ENCODE measurements around the gene EDIL3. TPM values are rescaled to one million over a fixed set of nuclear protein-coding genes. Genes with fewer than 3 reads are reported as not detected.

The EDIL3 gene
- total RNA-seq, 1 experiment from 2014 or later = 17.6 TPM

- POLR2A ChIA-PET = no interaction called here
- BruUV-seq (replicated peaks) = no TSS peak
- H3K27me3 ChIP-seq (ENCODE audit: control insufficient read depth, insufficient read depth, low read length) = no peaks in the 10 kb centered on the region
These were observed 125.2 kb downstream of the EDIL3 start for GRCh38 chr5:84259283-84260045.

GRCh38 chr5:84257061-84257460 lies 127.6 kb downstream of the EDIL3 start:
- in situ Hi-C loops (cut with HindIII; ENCODE audit: low pct_unique_long_range_greater_than_20kb, low sequenced_read_pairs) (no loop called here), intact Hi-C loops (cut with micrococcal nuclease; ENCODE audit: unreplicated experiment) (no loop called here)

More at GRCh38 chr5:84259283-84260045, 125.2 kb downstream of the EDIL3 start:
- H3K9me3 ChIP-seq (ENCODE audit: control insufficient read depth, insufficient read depth, low read depth, low read length) = no peaks in the 10 kb centered on the region
- no peaks in the 10 kb centered on the region for H3K36me3 ChIP-seq (ENCODE audit: control insufficient read depth, insufficient read depth, low read length)
- H3K4me1 ChIP-seq (ENCODE audit: control insufficient read depth, insufficient read depth, low read length) = no peaks in the 10 kb centered on the region
- H3K27ac ChIP-seq (ENCODE audit: low read length) = no peak overlapping the region
- DNase-seq (ENCODE audit: low read depth, low spot score) = no peak
- intact Hi-C loops (cut with micrococcal nuclease; ENCODE audit: unreplicated experiment) (no loop called here), in situ Hi-C loops (cut with HindIII; ENCODE audit: low pct_unique_long_range_greater_than_20kb, low sequenced_read_pairs) (no loop called here)
- CTCF ChIA-PET = no interaction called here
- TF ChIP-seq POLR2AphosphoS5 (IDR thresholded peaks at IDR 0.05; ENCODE audit: low read depth, low read length) (no peak), CTCF (IDR thresholded peaks at IDR 0.05) (no peak), TCF7L2 (IDR thresholded peaks at IDR 0.05; ENCODE audit: low read depth, low read length) (no peak), SIN3A (IDR thresholded peaks at IDR 0.05; ENCODE audit: borderline replicate concordance, insufficient read depth, low read depth, low read length) (no peak), REST (IDR thresholded peaks at IDR 0.05; ENCODE audit: insufficient read depth in 1 of 2, low read depth in 2 of 2, low read length in 1 of 2) (no peak)
- no peak overlapping the region for H3K4me3 ChIP-seq (ENCODE audit: low read depth in 2 of 2, low read length in 2 of 2)
- no peak for ATAC-seq

More at GRCh38 chr5:84257061-84257460, 127.6 kb downstream of the EDIL3 start:
- DNase-seq (ENCODE audit: low read depth, low spot score) (no peak), ATAC-seq (no peak)
- Histone ChIP-seq H3K9me3 (ENCODE audit: control insufficient read depth, insufficient read depth, low read depth, low read length) (no peaks in the 10 kb centered on the region), H3K27me3 (ENCODE audit: control insufficient read depth, insufficient read depth, low read length) (no peaks in the 10 kb centered on the region), H3K4me1 (ENCODE audit: control insufficient read depth, insufficient read depth, low read length) (no peaks in the 10 kb centered on the region), H3K27ac (ENCODE audit: low read length) (no peak overlapping the region), H3K36me3 (ENCODE audit: control insufficient read depth, insufficient read depth, low read length) (no peaks in the 10 kb centered on the region), H3K4me3 (ENCODE audit: low read depth in 2 of 2, low read length in 2 of 2) (no peak overlapping the region)
- no TSS peak for BruUV-seq (replicated peaks)
- TF ChIP-seq SIN3A (IDR thresholded peaks at IDR 0.05; ENCODE audit: borderline replicate concordance, insufficient read depth, low read depth, low read length) (no peak), POLR2AphosphoS5 (IDR thresholded peaks at IDR 0.05; ENCODE audit: low read depth, low read length) (no peak), TCF7L2 (IDR thresholded peaks at IDR 0.05; ENCODE audit: low read depth, low read length) (no peak), CTCF (IDR thresholded peaks at IDR 0.05) (no peak)
- ChIA-PET POLR2A (no interaction called here), CTCF (no interaction called here)
